DOHH2 (cell line): ENCODE measurements around the gene VANGL1.

Experiments used
- H3F3A ChIP-seq: fragments of 200-600 bp; sonication (generic), shearing (Covaris generic); 2 replicates; pipeline ENCODE4 v1.6.0; 2016; ENCODE audit warnings: antibody characterized with exemption, mild to moderate bottlenecking; ENCODE audit not compliant: control insufficient read depth, insufficient read depth
- H3K27ac ChIP-seq: fragments of 200-600 bp; sonication (generic); 2 replicates; pipeline ENCODE4 v1.5.1; 2014; ENCODE audit warnings: low read depth, mild to moderate bottlenecking, low read length, moderate library complexity
- H3K27me3 ChIP-seq: fragments of 200-600 bp; sonication (generic); 2 replicates; pipeline ENCODE4 v1.6.1; 2014; ENCODE audit warnings: mild to moderate bottlenecking, low read length, mixed read lengths; ENCODE audit not compliant: control insufficient read depth
- H3K36me3 ChIP-seq: fragments of 200-600 bp; sonication (generic); 2 replicates; pipeline ENCODE4 v1.6.1; 2014; ENCODE audit warnings: mild to moderate bottlenecking, low read length, moderate library complexity, mixed read lengths; ENCODE audit not compliant: control insufficient read depth
- H3K4me1 ChIP-seq: fragments of 200-600 bp; sonication (generic); 2 replicates; pipeline ENCODE4 v1.6.1; 2014; ENCODE audit warnings: mild to moderate bottlenecking, low read length, mixed read lengths; ENCODE audit not compliant: control insufficient read depth
- H3K4me2 ChIP-seq: fragments of 200-600 bp; sonication (generic); 2 replicates; pipeline ENCODE4 v1.6.0; 2014; ENCODE audit warnings: mild to moderate bottlenecking, low read length, moderate library complexity
- H3K4me3 ChIP-seq: fragments of 200-600 bp; sonication (generic); 2 replicates; pipeline ENCODE4 v1.5.1; 2014; ENCODE audit warnings: mild to moderate bottlenecking, low read length, mixed read lengths
- H3K79me2 ChIP-seq: fragments of 200-600 bp; sonication (generic); 2 replicates; pipeline ENCODE4 v1.6.1; 2014; ENCODE audit warnings: mild to moderate bottlenecking, low read length, mixed read lengths; ENCODE audit not compliant: control insufficient read depth
- H3K9me2 ChIP-seq: fragments of 200-600 bp; sonication (generic); replicated peaks from 2 replicates; pipeline ENCODE4 v1.6.1; 2014; ENCODE audit warnings: mild to moderate bottlenecking, low read length, mixed read lengths; ENCODE audit not compliant: control insufficient read depth
- H3K9me3 ChIP-seq: fragments of 200-600 bp; sonication (generic); 2 replicates; pipeline ENCODE4 v1.6.1; 2014; ENCODE audit warnings: antibody characterized with exemption, low read length, mixed read lengths; ENCODE audit not compliant: control insufficient read depth, insufficient read depth
- H4K20me1 ChIP-seq: fragments of 200-600 bp; sonication (generic); 2 replicates; pipeline ENCODE4 v1.6.0; 2014; ENCODE audit warnings: low read depth, mild to moderate bottlenecking, antibody characterized with exemption, low read length, moderate library complexity; ENCODE audit not compliant: control insufficient read depth, insufficient read depth
- EZH2phosphoT487 ChIP-seq: fragments of 200-600 bp; sonication (generic); IDR thresholded peaks from 2 replicates; pipeline ENCODE4 v1.6.1; 2017; ENCODE audit warnings: borderline replicate concordance, mild to moderate bottlenecking, antibody characterized with exemption, low read length, moderate library complexity, mixed read lengths
- TF ChIP-seq, protein P1 (sequence below): fragments of 200-600 bp; sonication (generic); IDR thresholded peaks from one replicate; pipeline ENCODE4 v1.5.1; 2014; ENCODE audit warnings: antibody characterized with exemption, mild to moderate bottlenecking, low read depth, low read length; ENCODE audit not compliant: poor library complexity, severe bottlenecking

The VANGL1 gene

GRCh38 chr1:115685029-115685705, 43.4 kb downstream of the VANGL1 start:
- H4K20me1 ChIP-seq = no peaks in the 10 kb centered on the region
- H3K4me3 ChIP-seq = no peak overlapping the region
- H3F3A ChIP-seq = no peaks in the 10 kb centered on the region
- H3K79me2 ChIP-seq = no peaks in the 10 kb centered on the region
- no peaks in the 10 kb centered on the region for H3K4me1 ChIP-seq
- no peak overlapping the region for H3K27ac ChIP-seq
- no peaks in the 10 kb centered on the region for H3K9me2 ChIP-seq
- H3K4me2 ChIP-seq = no peak overlapping the region
- H3K27me3 ChIP-seq = no peaks in the 10 kb centered on the region
- no peak for TF ChIP-seq EZH2phosphoT487
- TF ChIP-seq, protein P1, sequence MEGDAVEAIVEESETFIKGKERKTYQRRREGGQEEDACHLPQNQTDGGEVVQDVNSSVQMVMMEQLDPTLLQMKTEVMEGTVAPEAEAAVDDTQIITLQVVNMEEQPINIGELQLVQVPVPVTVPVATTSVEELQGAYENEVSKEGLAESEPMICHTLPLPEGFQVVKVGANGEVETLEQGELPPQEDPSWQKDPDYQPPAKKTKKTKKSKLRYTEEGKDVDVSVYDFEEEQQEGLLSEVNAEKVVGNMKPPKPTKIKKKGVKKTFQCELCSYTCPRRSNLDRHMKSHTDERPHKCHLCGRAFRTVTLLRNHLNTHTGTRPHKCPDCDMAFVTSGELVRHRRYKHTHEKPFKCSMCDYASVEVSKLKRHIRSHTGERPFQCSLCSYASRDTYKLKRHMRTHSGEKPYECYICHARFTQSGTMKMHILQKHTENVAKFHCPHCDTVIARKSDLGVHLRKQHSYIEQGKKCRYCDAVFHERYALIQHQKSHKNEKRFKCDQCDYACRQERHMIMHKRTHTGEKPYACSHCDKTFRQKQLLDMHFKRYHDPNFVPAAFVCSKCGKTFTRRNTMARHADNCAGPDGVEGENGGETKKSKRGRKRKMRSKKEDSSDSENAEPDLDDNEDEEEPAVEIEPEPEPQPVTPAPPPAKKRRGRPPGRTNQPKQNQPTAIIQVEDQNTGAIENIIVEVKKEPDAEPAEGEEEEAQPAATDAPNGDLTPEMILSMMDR = no peak
- H3K36me3 ChIP-seq = no peaks in the 10 kb centered on the region
- no peaks in the 10 kb centered on the region for H3K9me3 ChIP-seq

- no peak for TF ChIP-seq EZH2phosphoT487
- TF ChIP-seq, protein P1 = no peak
- H3K27me3 ChIP-seq = no peaks in the 10 kb centered on the region
- no peaks in the 10 kb centered on the region for H3K36me3 ChIP-seq
- H3K9me3 ChIP-seq = no peaks in the 10 kb centered on the region
- no peak overlapping the region for H3K4me2 ChIP-seq
- H3K4me1 ChIP-seq = no peaks in the 10 kb centered on the region
- H3K4me3 ChIP-seq = no peak overlapping the region
- no peak overlapping the region for H3K27ac ChIP-seq
- no peaks in the 10 kb centered on the region for H3K79me2 ChIP-seq
- no peaks in the 10 kb centered on the region for H3K9me2 ChIP-seq
- no peaks in the 10 kb centered on the region for H3F3A ChIP-seq
- H4K20me1 ChIP-seq = no peaks in the 10 kb centered on the region
Observed at GRCh38 chr1:115687744-115688143, 46.0 kb downstream of the VANGL1 start.

GRCh38 chr1:115690972-115691371, 49.2 kb downstream of the VANGL1 start:
- H3K79me2 ChIP-seq = no peaks in the 10 kb centered on the region
- H3F3A ChIP-seq = no peaks in the 10 kb centered on the region
- no peaks in the 10 kb centered on the region for H3K4me1 ChIP-seq
- H3K9me3 ChIP-seq = no peaks in the 10 kb centered on the region
- H3K4me2 ChIP-seq = no peak overlapping the region
- no peak overlapping the region for H3K27ac ChIP-seq
- no peak overlapping the region for H3K4me3 ChIP-seq
- no peaks in the 10 kb centered on the region for H4K20me1 ChIP-seq
- no peaks in the 10 kb centered on the region for H3K9me2 ChIP-seq
- no peaks in the 10 kb centered on the region for H3K36me3 ChIP-seq
- TF ChIP-seq, protein P1 = no peak
- TF ChIP-seq EZH2phosphoT487 = no peak
- H3K27me3 ChIP-seq = no peaks in the 10 kb centered on the region
